Mesenchymal stem cell (in vitro differentiated cells and primary cell): Measurements from ENCODE around the gene SCRN2.

Experiments used
- DNase-seq: peaks from one replicate; pipeline ENCODE4 v3.0.0-alpha.2; 2013
- H2AFZ ChIP-seq: one replicate; pipeline ENCODE4 v1.6.1; 2013; ENCODE audit warnings: low read depth, mild to moderate bottlenecking, control low read depth, inconsistent platforms, low read length, moderate library complexity
- H2AK5ac ChIP-seq: 2 replicates; pipeline ENCODE4 v1.6.1; 2013; ENCODE audit warnings: low read length, moderate library complexity, mild to moderate bottlenecking, inconsistent platforms; ENCODE audit not compliant: severe bottlenecking
- H2BK120ac ChIP-seq: one replicate; pipeline ENCODE4 v1.6.1; 2013; ENCODE audit warnings: low read depth, mild to moderate bottlenecking, inconsistent platforms, low read length, moderate library complexity
- H2BK12ac ChIP-seq, 2 experiments: one replicate each; pipeline ENCODE4 v1.6.1; 2013; ENCODE audit warnings: inconsistent platforms in 2 of 2, low read length in 2 of 2, mild to moderate bottlenecking in 2 of 2, moderate library complexity in 2 of 2, control low read depth in 1 of 2
- H2BK15ac ChIP-seq: one replicate; pipeline ENCODE4 v1.6.1; 2013; ENCODE audit warnings: mild to moderate bottlenecking, low read depth, inconsistent platforms; ENCODE audit not compliant: poor library complexity, severe bottlenecking
- H2BK5ac ChIP-seq: 2 replicates; pipeline ENCODE4 v1.6.1; 2013; ENCODE audit warnings: low read depth, mild to moderate bottlenecking, low read length, control low read depth, inconsistent platforms; ENCODE audit not compliant: poor library complexity, severe bottlenecking
- H3K14ac ChIP-seq, 2 experiments: one replicate each; pipeline ENCODE4 v1.6.1; 2013; ENCODE audit warnings: inconsistent platforms in 2 of 2, low read length in 2 of 2, control low read depth in 1 of 2, mild to moderate bottlenecking in 1 of 2, moderate library complexity in 1 of 2
- H3K18ac ChIP-seq, 2 experiments: one replicate each; pipeline ENCODE4 v1.6.1; 2013; ENCODE audit warnings: inconsistent platforms in 2 of 2, low read length in 2 of 2, control low read depth in 1 of 2, low read depth in 1 of 2, mild to moderate bottlenecking in 1 of 2
- H3K23ac ChIP-seq, 2 experiments: one replicate each; pipeline ENCODE4 v1.6.1; 2013; ENCODE audit warnings: inconsistent platforms in 2 of 2, low read length in 2 of 2, mild to moderate bottlenecking in 2 of 2, moderate library complexity in 2 of 2, control low read depth in 1 of 2
- H3K27ac ChIP-seq: 2 replicates; pipeline ENCODE4 v1.5.1; 2013; ENCODE audit warnings: mild to moderate bottlenecking, moderate library complexity, low read length, control low read depth, inconsistent platforms; ENCODE audit not compliant: poor library complexity, severe bottlenecking
- H3K27me3 ChIP-seq, 2 experiments: 2 replicates each; pipeline versions ENCODE4 v1.6.1 to v1.7.0; 2013; ENCODE audit warnings: low read length in 2 of 2, mild to moderate bottlenecking in 2 of 2, moderate library complexity in 2 of 2, control low read depth in 1 of 2, inconsistent platforms in 1 of 2; ENCODE audit not compliant: control insufficient read depth in 1 of 2, insufficient read depth in 1 of 2
- H3K36me3 ChIP-seq, 2 experiments: 2 replicates each; pipeline versions ENCODE4 v1.6.1 to v1.7.0; 2013; ENCODE audit warnings: low read length in 2 of 2, control low read depth in 1 of 2, inconsistent platforms in 1 of 2, low read depth in 1 of 2, mild to moderate bottlenecking in 1 of 2; ENCODE audit not compliant: insufficient read depth in 2 of 2, control insufficient read depth in 1 of 2
- H3K4ac ChIP-seq, 2 experiments: one replicate each; pipeline ENCODE4 v1.6.1; 2013; ENCODE audit warnings: inconsistent platforms in 2 of 2, low read length in 2 of 2, mild to moderate bottlenecking in 2 of 2, moderate library complexity in 2 of 2, control low read depth in 1 of 2, low read depth in 1 of 2
- H3K4me1 ChIP-seq: 2 replicates; pipeline ENCODE4 v1.6.1; 2013; ENCODE audit warnings: low read depth, low read length, control low read depth; ENCODE audit not compliant: control insufficient read depth, insufficient read depth
- H3K4me2 ChIP-seq: 2 replicates; pipeline ENCODE4 v1.6.1; 2013; ENCODE audit warnings: low read length, mild to moderate bottlenecking, inconsistent platforms; ENCODE audit not compliant: poor library complexity, severe bottlenecking
- H3K4me3 ChIP-seq, 2 experiments: 2 replicates each; pipeline versions ENCODE4 v1.5.1 to v1.7.0; 2013; ENCODE audit warnings: low read length in 2 of 2, mild to moderate bottlenecking in 2 of 2, control low read depth in 1 of 2, low read depth in 1 of 2; ENCODE audit not compliant: insufficient read depth in 1 of 2
- H3K79me1 ChIP-seq: replicated peaks from 2 replicates; pipeline ENCODE4 v1.6.1; 2013; ENCODE audit warnings: mild to moderate bottlenecking, control low read depth, low read length, inconsistent platforms; ENCODE audit not compliant: poor library complexity, severe bottlenecking
- H3K9ac ChIP-seq: 2 replicates; pipeline ENCODE4 v1.7.0; 2013; ENCODE audit warnings: mild to moderate bottlenecking, low read length, moderate library complexity
- H3K9me3 ChIP-seq: 2 replicates; pipeline ENCODE4 v1.7.0; 2013; ENCODE audit warnings: mild to moderate bottlenecking, low read length; ENCODE audit not compliant: control insufficient read depth
- H4K8ac ChIP-seq: one replicate; pipeline ENCODE4 v1.6.1; 2013; ENCODE audit warnings: inconsistent platforms, mild to moderate bottlenecking, low read length, moderate library complexity
- H4K91ac ChIP-seq: one replicate; pipeline ENCODE4 v1.6.1; 2013; ENCODE audit warnings: mild to moderate bottlenecking, low read length, inconsistent platforms
- whole genome bisulfite sequencing: methylation state at CpG from one replicate; pipeline ENCODE4 v1.1.7; 2013; ENCODE audit warnings: mixed read lengths; 5-methylcytosine and 5-hydroxymethylcytosine counted together

Gene SCRN2

GRCh38 chr17:47856830-47857229, 15.8 kb upstream of the SCRN2 start:
- Histone ChIP-seq H3K79me1 (no peaks in the 10 kb centered on the region), H4K8ac (no peak overlapping the region), H2AK5ac (peak overlapping the region; percentile 24), H2AFZ (no peak overlapping the region), H3K4me3 (no peak overlapping the region), H3K14ac (no peak overlapping the region), H2BK120ac (no peak overlapping the region), H3K27me3 (peaks cover 65 to 76% of the 10 kb centered on the region in 2 experiments), H3K4ac (no peak overlapping the region), H3K27ac (no peak overlapping the region), H3K9ac (no peak overlapping the region), H3K18ac (no peak overlapping the region), H3K23ac (no peak overlapping the region), H2BK12ac (no peak overlapping the region), H2BK5ac (no peak overlapping the region), H2BK15ac (no peak overlapping the region), H4K91ac (no peak overlapping the region), H3K4me2 (no peak overlapping the region), H3K36me3 (no peaks in the 10 kb centered on the region), H3K4me1 (no peaks in the 10 kb centered on the region), H3K9me3 (no peaks in the 10 kb centered on the region)
- no peak for DNase-seq

GRCh38 chr17:47855737-47856136, 14.7 kb upstream of the SCRN2 start:
- H3K18ac ChIP-seq = peak overlapping the region in 1 of 2 experiments; percentile 0
- no peak overlapping the region for H2BK5ac ChIP-seq
- no peak overlapping the region for H3K4ac ChIP-seq
- H3K27me3 ChIP-seq = peaks cover 71 to 83% of the 10 kb centered on the region in 2 experiments
- DNase-seq = no peak
- no peak overlapping the region for H4K91ac ChIP-seq
- H2BK12ac ChIP-seq = no peak overlapping the region
- peaks cover 7% of the 10 kb centered on the region for H3K4me1 ChIP-seq
- H3K79me1 ChIP-seq = no peaks in the 10 kb centered on the region
- no peak overlapping the region for H3K4me3 ChIP-seq
- H3K27ac ChIP-seq = no peak overlapping the region
- no peak overlapping the region for H3K9ac ChIP-seq
- H3K4me2 ChIP-seq = no peak overlapping the region
- no peak overlapping the region for H3K14ac ChIP-seq
- no peaks in the 10 kb centered on the region for H3K9me3 ChIP-seq
- no peak overlapping the region for H3K23ac ChIP-seq
- no peak overlapping the region for H2AFZ ChIP-seq
- no peaks in the 10 kb centered on the region for H3K36me3 ChIP-seq
- H2BK15ac ChIP-seq = no peak overlapping the region
- H2AK5ac ChIP-seq = no peak overlapping the region
- H2BK120ac ChIP-seq = no peak overlapping the region
- WGBS = 16% methylated on average over 3 of the region's 3 CpGs
- no peak overlapping the region for H4K8ac ChIP-seq

DNA sequence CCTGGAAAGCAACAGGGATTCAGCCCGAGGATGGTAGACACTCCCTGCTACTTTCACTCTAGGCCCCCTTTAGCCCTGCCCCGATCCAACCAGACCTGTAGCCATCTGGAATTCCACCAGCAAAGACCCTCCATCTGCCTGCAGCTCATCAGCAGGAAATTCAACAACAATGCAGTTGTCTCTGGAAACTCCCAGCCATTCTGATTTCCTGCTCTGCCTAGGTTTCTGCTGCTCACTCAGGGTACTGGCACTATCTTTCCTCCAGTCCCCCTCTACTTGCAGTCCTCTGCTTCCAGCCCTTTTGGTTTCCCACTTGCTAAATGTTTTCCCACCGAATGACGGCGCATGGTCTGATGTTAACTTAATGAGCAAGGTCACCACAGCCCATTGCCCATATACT, 12.5 kb upstream of the SCRN2 start:
- Histone ChIP-seq H3K79me1 (no peaks in the 10 kb centered on the region), H3K9me3 (no peaks in the 10 kb centered on the region), H3K4me3 (no peak overlapping the region), H3K4ac (no peak overlapping the region), H2AFZ (no peak overlapping the region), H3K36me3 (no peaks in the 10 kb centered on the region), H3K18ac (no peak overlapping the region), H2BK12ac (no peak overlapping the region), H3K27me3 (peaks cover 82 to 91% of the 10 kb centered on the region in 2 experiments), H3K9ac (no peak overlapping the region), H3K4me1 (peaks cover 11% of the 10 kb centered on the region), H3K4me2 (no peak overlapping the region), H2BK120ac (no peak overlapping the region), H2BK15ac (no peak overlapping the region), H2BK5ac (no peak overlapping the region), H4K8ac (no peak overlapping the region), H4K91ac (no peak overlapping the region), H3K14ac (no peak overlapping the region), H2AK5ac (no peak overlapping the region), H3K27ac (no peak overlapping the region), H3K23ac (peak overlapping the region in 1 of 2 experiments; percentile 52)
- 41% methylated on average over 5 of the region's 5 CpGs for WGBS
- no peak for DNase-seq

GRCh38 chr17:47852113-47852949, 11.3 kb upstream of the SCRN2 start:
- no peak overlapping the region for H2BK5ac ChIP-seq
- DNase-seq = no peak
- no peak overlapping the region for H3K27ac ChIP-seq
- H3K18ac ChIP-seq = no peak overlapping the region
- no peak overlapping the region for H4K8ac ChIP-seq
- no peak overlapping the region for H2BK12ac ChIP-seq
- H2BK120ac ChIP-seq = no peak overlapping the region
- H3K36me3 ChIP-seq = no peaks in the 10 kb centered on the region
- no peak overlapping the region for H3K4ac ChIP-seq
- 55% methylated on average over 31 of the region's 32 CpGs for WGBS
- no peaks in the 10 kb centered on the region for H3K79me1 ChIP-seq
- H3K14ac ChIP-seq = no peak overlapping the region
- H2AFZ ChIP-seq = no peak overlapping the region
- H3K27me3 ChIP-seq = peaks cover 93 to 95% of the 10 kb centered on the region in 2 experiments
- no peaks in the 10 kb centered on the region for H3K9me3 ChIP-seq
- no peak overlapping the region for H3K9ac ChIP-seq
- no peak overlapping the region for H3K4me2 ChIP-seq
- peaks cover 12% of the 10 kb centered on the region for H3K4me1 ChIP-seq
- H3K4me3 ChIP-seq = no peak overlapping the region
- no peak overlapping the region for H3K23ac ChIP-seq
- no peak overlapping the region for H2BK15ac ChIP-seq
- H2AK5ac ChIP-seq = no peak overlapping the region
- no peak overlapping the region for H4K91ac ChIP-seq
